Activated naive CD8-positive, alpha-beta T cell (primary cell): ENCODE measurements around the gene MGMT.

ENCODE experiments used
- H3K27ac Mint-ChIP-seq: one replicate; pipeline ENCODE4 v1.8.0; 2021; ENCODE audit warnings: mixed read lengths
- H3K27me3 Mint-ChIP-seq: one replicate; pipeline ENCODE4 v1.8.0; 2021; ENCODE audit warnings: mixed read lengths
- H3K36me3 Mint-ChIP-seq: one replicate; pipeline ENCODE4 v1.8.0; 2021; ENCODE audit warnings: mixed read lengths
- H3K4me1 Mint-ChIP-seq: one replicate; pipeline ENCODE4 v1.8.0; 2021; ENCODE audit warnings: low read depth, mixed read lengths
- H3K4me3 Mint-ChIP-seq: one replicate; pipeline ENCODE4 v1.8.0; 2021; ENCODE audit warnings: mild to moderate bottlenecking, mixed read lengths
- H3K9me3 Mint-ChIP-seq: one replicate; pipeline ENCODE4 v1.8.0; 2021; ENCODE audit warnings: low read depth, mixed read lengths

Gene MGMT

GRCh38 chr10:129694691-129695243 is 227.7 kb downstream of the MGMT start:
- H3K27me3 Mint-ChIP-seq: no peaks in the 10 kb centered on the region
- H3K27ac Mint-ChIP-seq: no peak overlapping the region
- H3K9me3 Mint-ChIP-seq: no peaks in the 10 kb centered on the region
- peaks cover 14% of the 10 kb centered on the region for H3K36me3 Mint-ChIP-seq
- no peaks in the 10 kb centered on the region for H3K4me1 Mint-ChIP-seq
- H3K4me3 Mint-ChIP-seq: no peak overlapping the region

GRCh38 chr10:129695671-129696070 is 228.6 kb downstream of the MGMT start:
- H3K36me3 Mint-ChIP-seq: peaks cover 15% of the 10 kb centered on the region
- H3K4me1 Mint-ChIP-seq: no peaks in the 10 kb centered on the region
- H3K27me3 Mint-ChIP-seq: no peaks in the 10 kb centered on the region
- H3K27ac Mint-ChIP-seq: no peak overlapping the region
- H3K9me3 Mint-ChIP-seq: no peaks in the 10 kb centered on the region
- no peak overlapping the region for H3K4me3 Mint-ChIP-seq

- H3K27ac Mint-ChIP-seq: no peak overlapping the region
- H3K4me3 Mint-ChIP-seq: no peak overlapping the region
These were observed 229.6 kb downstream of the MGMT start for GRCh38 chr10:129696636-129697035.

DNA sequence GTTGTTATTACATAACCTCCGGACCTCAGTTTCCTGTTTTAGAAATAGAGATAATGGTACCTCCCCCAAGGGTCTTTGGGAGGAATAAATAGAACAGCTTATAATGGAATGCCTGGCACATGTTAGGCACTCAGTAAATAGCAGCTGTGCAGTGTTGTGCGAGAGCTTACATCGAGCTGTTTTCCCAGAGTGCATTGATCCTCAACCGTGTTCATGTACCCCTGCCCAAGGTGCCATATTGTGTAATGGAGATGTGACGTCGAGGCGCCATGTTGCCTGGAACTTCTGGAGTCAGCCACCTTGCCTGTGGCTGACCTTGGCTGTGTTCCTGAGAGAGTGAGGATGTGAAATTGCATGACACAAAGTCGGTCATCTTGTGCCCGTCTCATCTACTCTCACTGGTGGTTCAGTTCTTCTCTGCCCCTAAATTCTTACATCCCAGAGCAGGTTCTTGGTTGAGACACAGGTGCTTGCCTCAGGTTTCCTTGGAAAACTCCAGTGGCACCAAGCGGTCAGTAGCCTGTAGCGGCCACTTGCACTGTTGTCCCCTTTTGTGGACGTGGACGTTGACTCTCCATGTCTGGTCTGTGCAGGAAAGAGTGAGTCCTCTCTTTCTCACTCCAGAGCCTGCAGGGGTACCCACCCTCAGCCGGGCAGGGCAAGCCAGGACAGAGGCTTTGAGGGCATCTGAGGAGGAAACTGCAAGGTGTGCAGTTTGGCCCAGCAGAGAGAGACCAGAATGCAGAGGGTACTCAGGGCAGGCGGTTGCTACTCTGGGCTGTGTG is 230.6 kb downstream of the MGMT start:
- H3K27ac Mint-ChIP-seq: no peak overlapping the region
- H3K4me1 Mint-ChIP-seq: no peaks in the 10 kb centered on the region

More at GRCh38 chr10:129696636-129697035, 229.6 kb downstream of the MGMT start:
- Mint-ChIP-seq H3K4me1 (no peaks in the 10 kb centered on the region), H3K27me3 (no peaks in the 10 kb centered on the region), H3K9me3 (no peaks in the 10 kb centered on the region), H3K36me3 (peaks cover 16% of the 10 kb centered on the region)

DNA sequence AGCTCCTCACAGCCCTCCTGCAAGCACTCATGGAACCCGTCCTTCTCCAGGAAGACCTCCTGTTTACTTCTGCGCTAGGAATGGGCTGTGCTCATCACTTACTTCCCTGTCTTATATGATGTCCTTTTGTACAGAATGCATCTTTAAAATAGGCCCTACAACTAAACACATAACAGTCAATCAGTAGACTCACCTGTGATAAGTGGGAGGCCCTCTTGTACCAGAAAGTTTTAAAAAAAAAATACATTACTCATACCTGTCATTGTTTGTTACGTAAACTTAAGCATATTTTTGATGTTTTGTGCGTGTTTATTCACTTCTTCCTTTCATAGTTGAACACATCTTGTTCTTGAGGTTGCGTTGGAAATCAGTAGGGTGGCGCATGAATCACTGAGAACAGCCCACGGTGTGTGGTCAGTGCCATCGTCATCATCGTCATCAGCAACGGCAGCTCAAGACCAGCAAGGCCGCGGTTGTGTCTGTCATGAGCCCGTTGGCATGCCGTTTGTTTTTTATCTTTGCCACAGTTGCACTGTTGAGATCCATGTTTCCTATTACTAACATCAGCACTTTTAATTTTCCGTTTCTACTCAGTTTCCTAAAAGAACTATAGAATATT is 232.8 kb downstream of the MGMT start:
- Mint-ChIP-seq H3K4me1 (peaks cover 3% of the 10 kb centered on the region), H3K36me3 (peaks cover 13% of the 10 kb centered on the region), H3K27ac (no peak overlapping the region), H3K27me3 (no peaks in the 10 kb centered on the region), H3K4me3 (no peak overlapping the region), H3K9me3 (no peaks in the 10 kb centered on the region)

More for the DNA sequence above, 230.6 kb downstream of the MGMT start:
- Mint-ChIP-seq H3K36me3 (peaks cover 13% of the 10 kb centered on the region), H3K9me3 (no peaks in the 10 kb centered on the region), H3K4me3 (no peak overlapping the region), H3K27me3 (no peaks in the 10 kb centered on the region)

GRCh38 chr10:129702605-129703004 is 235.6 kb downstream of the MGMT start:
- H3K27me3 Mint-ChIP-seq: no peaks in the 10 kb centered on the region
- no peak overlapping the region for H3K27ac Mint-ChIP-seq
- peaks cover 3% of the 10 kb centered on the region for H3K4me1 Mint-ChIP-seq
- peaks cover 15% of the 10 kb centered on the region for H3K36me3 Mint-ChIP-seq
- no peaks in the 10 kb centered on the region for H3K9me3 Mint-ChIP-seq
- no peak overlapping the region for H3K4me3 Mint-ChIP-seq

GRCh38 chr10:129703287-129704137 is 236.5 kb downstream of the MGMT start:
- H3K36me3 Mint-ChIP-seq: peaks cover 18% of the 10 kb centered on the region
- no peak overlapping the region for H3K4me3 Mint-ChIP-seq
- no peaks in the 10 kb centered on the region for H3K27me3 Mint-ChIP-seq
- H3K9me3 Mint-ChIP-seq: no peaks in the 10 kb centered on the region
- no peak overlapping the region for H3K27ac Mint-ChIP-seq
- peaks cover 3% of the 10 kb centered on the region for H3K4me1 Mint-ChIP-seq

- Mint-ChIP-seq H3K4me1 (peaks cover 3% of the 10 kb centered on the region), H3K27me3 (no peaks in the 10 kb centered on the region), H3K27ac (no peak overlapping the region), H3K36me3 (peaks cover 21% of the 10 kb centered on the region), H3K9me3 (no peaks in the 10 kb centered on the region), H3K4me3 (no peak overlapping the region)
These were observed 237.2 kb downstream of the MGMT start for GRCh38 chr10:129704225-129704624.

DNA sequence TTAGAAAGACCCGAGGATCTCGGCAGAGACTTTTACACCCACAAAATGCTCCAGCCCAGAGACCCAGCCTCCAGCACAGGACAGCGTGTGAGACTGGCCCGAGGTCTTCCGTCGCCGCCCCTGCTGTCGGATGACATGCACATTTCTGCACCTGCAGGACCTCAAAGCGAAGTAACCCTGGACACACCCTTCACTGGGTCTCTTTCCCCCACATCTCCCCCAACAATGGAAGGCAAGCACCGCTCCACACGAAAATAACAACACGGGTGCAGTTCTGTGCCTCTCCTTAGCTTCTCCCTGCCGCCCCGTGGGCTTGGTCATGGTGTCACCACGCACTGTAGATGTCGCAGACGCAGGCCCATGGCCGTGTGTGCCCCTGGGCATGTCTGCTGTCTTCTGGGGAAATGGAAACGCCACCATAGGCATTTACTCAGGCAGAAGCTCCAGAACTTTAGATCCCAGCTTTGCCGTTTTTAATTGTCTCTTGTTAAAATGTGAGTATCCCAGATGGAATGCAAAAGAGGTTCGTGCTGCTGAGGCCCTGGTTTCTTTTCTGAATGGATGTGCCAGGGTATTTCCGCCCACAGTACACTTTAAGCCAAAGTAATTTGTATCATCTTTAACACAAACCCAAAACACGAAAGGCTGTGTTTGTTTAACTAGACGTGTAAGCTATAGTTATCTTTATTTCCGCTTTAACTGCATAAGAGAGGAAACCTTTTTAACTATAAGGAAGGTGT is 237.9 kb downstream of the MGMT start:
- Mint-ChIP-seq H3K9me3 (no peaks in the 10 kb centered on the region), H3K27me3 (no peaks in the 10 kb centered on the region), H3K27ac (no peak overlapping the region), H3K4me3 (no peak overlapping the region), H3K36me3 (peaks cover 20% of the 10 kb centered on the region), H3K4me1 (peaks cover 3% of the 10 kb centered on the region)

DNA sequence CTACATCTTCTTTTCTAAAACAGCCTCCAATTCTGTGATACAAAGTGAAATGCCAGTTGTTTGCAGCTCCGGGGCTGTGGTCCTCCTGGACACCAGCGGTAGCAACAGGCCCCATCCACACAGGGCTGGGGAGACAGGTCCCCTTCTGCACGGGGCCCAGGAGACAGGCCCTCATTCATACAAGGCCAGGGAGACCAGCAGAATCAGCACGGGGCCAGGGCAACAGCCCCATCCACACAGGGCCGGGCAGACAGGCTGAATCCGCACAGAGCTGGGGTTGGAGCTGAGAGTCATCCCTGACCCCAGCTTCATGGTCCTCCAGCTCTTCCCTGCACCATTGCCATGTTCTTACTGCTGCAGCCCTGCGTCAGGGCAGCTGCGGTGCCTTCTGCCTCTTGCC is 238.6 kb downstream of the MGMT start:
- H3K36me3 Mint-ChIP-seq: peaks cover 17% of the 10 kb centered on the region
- H3K4me3 Mint-ChIP-seq: no peak overlapping the region
- no peaks in the 10 kb centered on the region for H3K27me3 Mint-ChIP-seq
- H3K27ac Mint-ChIP-seq: no peak overlapping the region
- peaks cover 3% of the 10 kb centered on the region for H3K4me1 Mint-ChIP-seq
- H3K9me3 Mint-ChIP-seq: no peaks in the 10 kb centered on the region

DNA sequence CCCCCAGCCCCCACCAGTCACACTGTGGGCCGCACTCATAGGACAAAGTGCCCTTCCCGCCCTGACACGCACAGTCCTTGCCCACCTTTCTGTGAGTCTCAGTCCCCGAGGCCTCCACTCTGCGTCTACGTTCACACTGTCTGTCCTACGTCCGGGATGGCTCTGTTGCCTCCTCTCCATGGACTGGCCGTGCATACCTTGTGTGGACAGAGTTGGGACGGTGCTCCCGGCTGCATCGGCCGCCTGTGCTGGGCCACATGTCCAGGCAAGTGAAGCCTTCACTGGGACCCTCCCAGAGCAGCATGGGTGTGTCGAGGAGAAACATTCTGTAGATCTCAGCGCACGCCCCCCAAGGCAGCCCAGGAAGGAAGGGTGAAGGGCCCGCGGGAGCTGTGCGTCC is 239.0 kb downstream of the MGMT start:
- Mint-ChIP-seq H3K27me3 (no peaks in the 10 kb centered on the region), H3K4me3 (no peak overlapping the region), H3K9me3 (no peaks in the 10 kb centered on the region), H3K4me1 (peaks cover 3% of the 10 kb centered on the region), H3K36me3 (peaks cover 19% of the 10 kb centered on the region), H3K27ac (no peak overlapping the region)

DNA sequence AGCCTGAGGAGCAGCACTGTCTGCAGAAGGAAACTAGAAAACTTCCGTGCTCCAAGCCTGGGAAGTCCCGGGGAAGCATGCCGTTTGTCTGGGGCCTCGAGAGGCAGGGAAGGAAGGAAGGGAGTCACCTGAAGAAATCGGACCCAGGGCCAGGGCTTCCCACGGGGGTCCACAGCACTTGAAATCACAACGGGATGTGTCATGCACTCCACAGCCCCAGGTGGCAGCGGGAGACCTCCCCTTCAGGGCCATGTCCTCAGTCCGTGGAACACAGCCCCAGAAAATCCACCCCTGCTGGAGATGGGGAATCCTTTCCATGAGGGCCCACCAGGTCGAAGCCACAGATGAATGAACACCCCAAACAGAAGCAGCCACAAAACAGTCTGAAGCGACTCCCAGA is 239.5 kb downstream of the MGMT start:
- no peak overlapping the region for H3K4me3 Mint-ChIP-seq
- peaks cover 3% of the 10 kb centered on the region for H3K4me1 Mint-ChIP-seq
- no peak overlapping the region for H3K27ac Mint-ChIP-seq

DNA sequence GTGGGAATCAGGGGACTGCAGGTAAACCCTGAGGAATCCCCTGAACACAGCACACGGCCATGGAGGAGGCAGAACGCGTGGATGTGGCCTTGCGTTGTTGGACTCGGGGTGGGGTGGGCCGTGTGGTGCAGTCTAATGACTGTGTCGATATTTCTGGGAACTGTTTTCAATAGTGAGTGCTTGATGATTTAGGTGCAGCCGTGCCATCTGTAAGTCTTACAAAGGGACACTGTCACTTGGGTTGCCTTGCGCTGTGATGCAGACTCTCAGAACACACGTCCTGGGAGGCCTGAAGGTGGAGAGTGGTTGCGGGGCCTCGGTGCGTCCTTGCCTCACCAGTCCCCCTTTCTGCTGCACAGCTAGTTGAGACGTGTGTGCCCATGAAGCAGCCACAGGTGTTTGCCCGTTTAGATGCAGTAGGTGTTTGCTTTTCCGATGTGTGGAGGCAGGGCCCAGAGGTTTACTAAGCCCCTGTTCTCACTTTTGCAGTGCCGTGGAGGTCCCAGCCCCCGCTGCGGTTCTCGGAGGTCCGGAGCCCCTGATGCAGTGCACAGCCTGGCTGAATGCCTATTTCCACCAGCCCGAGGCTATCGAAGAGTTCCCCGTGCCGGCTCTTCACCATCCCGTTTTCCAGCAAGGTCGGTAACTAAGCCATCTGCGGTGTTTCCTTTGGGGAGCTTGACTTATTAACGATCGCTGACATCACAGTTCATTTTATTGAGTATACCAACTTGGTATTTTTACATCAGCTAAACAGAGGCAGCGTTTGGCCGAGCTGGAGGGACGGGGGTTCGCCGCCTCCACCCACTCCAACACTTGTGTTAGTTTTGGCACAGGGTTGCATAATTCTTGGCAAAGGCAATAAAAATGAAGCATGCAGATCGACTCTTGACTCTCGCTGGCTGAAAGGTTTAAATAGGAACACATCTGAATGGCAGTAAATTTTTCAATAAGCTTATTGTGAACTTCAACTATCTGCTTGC is 240.7 kb downstream of the MGMT start:
- no peak overlapping the region for H3K27ac Mint-ChIP-seq
- no peaks in the 10 kb centered on the region for H3K9me3 Mint-ChIP-seq
- peaks cover 3% of the 10 kb centered on the region for H3K4me1 Mint-ChIP-seq
- H3K36me3 Mint-ChIP-seq: peaks cover 20% of the 10 kb centered on the region
- H3K27me3 Mint-ChIP-seq: no peaks in the 10 kb centered on the region
- H3K4me3 Mint-ChIP-seq: no peak overlapping the region

More for the DNA sequence above, 239.5 kb downstream of the MGMT start:
- peaks cover 20% of the 10 kb centered on the region for H3K36me3 Mint-ChIP-seq
- no peaks in the 10 kb centered on the region for H3K27me3 Mint-ChIP-seq
- no peaks in the 10 kb centered on the region for H3K9me3 Mint-ChIP-seq
